GM19025 (cell line): ENCODE measurements around the gene TMC7.
"Not testable (repeated sequence)": the region's sequence is repeated elsewhere in the genome, so short reads cannot be mapped to it uniquely, and the experiment has no call there.

Experiments
- ATAC-seq: cut with Tn5 transposase; IDR thresholded peaks from one replicate; pipeline ENCODE4 v1.9.1; 2021; ENCODE audit warnings: mild to moderate bottlenecking, low read depth, moderate library complexity; ENCODE audit not compliant: unreplicated experiment

Gene TMC7

GRCh38 chr16:18975109-18975508 is 8.6 kb upstream of the TMC7 start:
- ATAC-seq: no peak

- no peak for ATAC-seq
These were observed 3.8 kb upstream of the TMC7 start for GRCh38 chr16:18979936-18980335.

- ATAC-seq: no peak
These were observed 786 bp downstream of the TMC7 start for GRCh38 chr16:18984435-18985005.

GRCh38 chr16:18985256-18985655 is 1.5 kb downstream of the TMC7 start:
- ATAC-seq: not testable (repeated sequence)

DNA sequence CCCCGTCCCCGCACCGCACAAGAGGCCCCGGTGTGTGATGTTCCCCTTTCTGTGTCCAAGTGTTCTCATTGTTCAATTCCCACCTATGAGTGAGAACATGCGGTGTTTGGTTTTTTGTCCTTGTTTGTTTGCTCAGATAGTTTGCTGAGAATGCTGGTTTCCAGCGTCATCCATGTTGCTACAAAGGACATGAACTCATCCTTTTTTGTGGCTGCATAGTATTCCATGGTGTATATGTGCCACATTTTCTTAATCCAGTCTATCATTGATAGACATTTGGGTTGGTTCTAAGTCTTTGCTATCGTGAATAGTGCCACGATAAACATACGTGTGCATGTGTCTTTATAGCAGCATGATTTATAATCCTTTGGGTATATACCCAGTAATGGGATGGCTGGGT is 8.0 kb downstream of the TMC7 start:
- not testable (repeated sequence) for ATAC-seq

GRCh38 chr16:18993531-18993930 is 9.8 kb downstream of the TMC7 start:
- ATAC-seq: not testable (repeated sequence)

- not testable (repeated sequence) for ATAC-seq
These were observed 10.4 kb downstream of the TMC7 start for GRCh38 chr16:18994181-18994580.

DNA sequence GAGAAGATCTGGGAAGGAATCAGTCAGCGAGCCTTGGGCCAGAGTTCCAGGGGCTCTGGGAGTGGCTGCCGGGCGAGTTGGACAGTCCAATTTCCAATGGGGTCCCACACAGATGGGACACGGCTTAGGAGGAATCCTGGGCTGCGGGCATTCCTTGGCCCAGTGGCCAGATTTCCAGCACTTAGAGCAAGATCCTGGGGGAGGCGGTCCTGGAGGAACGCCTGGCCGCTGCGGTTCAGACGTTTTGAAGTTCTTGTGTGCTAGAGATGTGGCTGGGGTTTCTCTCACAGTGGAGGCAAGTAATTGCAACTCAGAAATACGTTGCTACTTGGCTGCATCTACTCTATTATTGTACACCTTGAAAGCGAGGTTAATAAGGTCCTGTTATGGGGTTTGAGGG is 11.7 kb downstream of the TMC7 start:
- not testable (repeated sequence) for ATAC-seq

- not testable (repeated sequence) for ATAC-seq
These were observed 12.8 kb downstream of the TMC7 start for GRCh38 chr16:18996536-18996935.

DNA sequence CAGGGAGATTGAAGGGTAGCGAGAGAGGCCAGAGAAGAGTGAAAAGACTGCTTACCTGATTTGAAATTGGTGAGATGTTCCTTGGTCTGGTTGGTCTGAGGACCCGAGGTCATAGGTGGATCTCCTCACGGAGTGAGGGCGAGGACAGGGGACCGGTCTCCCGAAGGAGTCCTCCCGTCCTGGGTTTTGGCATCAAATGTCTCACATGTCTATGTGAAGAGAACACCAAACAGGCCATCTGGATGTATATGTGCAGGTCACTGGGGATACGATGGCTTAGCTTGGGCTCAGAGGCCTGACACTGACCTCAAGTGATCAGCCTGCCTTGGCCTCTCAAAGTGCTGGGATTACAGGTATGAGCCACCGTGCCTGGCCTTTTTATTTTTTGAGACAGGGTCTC is 13.3 kb downstream of the TMC7 start:
- ATAC-seq: not testable (repeated sequence)

GRCh38 chr16:18999045-18999393 is 15.3 kb downstream of the TMC7 start:
- no peak for ATAC-seq

DNA sequence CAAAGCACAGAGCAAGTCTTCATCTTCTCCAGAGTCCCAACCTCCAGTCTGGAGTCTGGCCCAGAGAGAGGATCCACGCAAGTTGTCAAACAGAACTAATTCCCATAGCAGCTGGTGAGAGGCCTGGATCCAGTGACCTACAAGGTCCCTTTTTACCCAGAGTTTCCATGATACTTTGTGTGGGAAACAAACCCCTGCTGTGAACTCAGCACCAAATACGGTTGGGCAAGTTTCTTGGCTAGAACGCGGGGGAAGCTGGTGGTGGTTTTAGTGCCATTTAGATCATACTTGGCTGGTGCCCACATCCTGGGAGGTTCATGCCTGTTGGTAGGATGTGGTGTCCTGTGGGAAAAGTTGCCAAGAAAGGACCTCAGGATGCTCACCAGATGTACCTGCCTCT is 18.1 kb downstream of the TMC7 start:
- no peak for ATAC-seq

GRCh38 chr16:19003935-19004334 is 20.2 kb downstream of the TMC7 start:
- no peak for ATAC-seq

- ATAC-seq: no peak
These were observed 22.1 kb downstream of the TMC7 start for GRCh38 chr16:19005561-19006445.

DNA sequence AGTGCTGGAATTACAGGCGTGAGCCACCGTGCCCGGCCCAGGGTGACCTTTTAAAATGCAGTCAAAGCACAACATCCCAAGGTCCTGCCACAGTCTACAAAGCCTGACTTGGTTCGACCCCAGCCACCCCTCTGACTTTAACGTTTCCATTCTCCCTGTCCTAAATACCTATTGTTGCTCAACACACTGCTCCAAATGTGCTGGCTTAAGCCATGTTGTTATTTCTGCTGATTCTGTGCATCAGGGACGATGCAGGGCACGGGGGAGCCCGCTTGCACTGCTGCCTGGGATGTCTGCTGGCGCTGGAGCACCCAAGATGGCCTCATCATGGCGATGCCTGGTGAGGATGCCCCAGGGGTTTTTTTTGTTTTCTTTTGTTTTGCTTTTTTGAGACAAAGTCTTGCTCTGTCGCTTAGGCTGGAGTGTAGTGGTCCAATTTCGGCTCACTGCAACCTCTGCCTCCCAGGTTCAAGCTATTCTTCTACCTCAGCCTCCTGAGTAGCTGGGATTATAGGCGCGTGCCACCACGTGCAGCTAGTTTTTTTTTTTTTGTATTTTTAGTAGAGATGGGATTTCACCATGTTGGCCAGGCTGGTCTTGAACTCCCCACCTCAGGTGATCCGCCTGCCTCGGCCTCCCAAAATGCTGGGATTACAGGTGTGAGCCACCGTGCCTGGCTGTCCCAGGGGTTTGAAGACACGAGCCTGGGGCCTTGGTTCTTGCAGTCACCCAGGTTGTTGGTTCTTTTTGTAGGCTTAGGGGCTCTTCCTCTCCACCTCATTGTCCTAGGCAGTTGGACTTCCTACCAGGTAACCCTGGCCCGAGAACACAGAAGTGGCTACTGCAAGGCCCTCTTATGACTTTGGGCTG is 22.9 kb downstream of the TMC7 start:
- no peak for ATAC-seq

DNA sequence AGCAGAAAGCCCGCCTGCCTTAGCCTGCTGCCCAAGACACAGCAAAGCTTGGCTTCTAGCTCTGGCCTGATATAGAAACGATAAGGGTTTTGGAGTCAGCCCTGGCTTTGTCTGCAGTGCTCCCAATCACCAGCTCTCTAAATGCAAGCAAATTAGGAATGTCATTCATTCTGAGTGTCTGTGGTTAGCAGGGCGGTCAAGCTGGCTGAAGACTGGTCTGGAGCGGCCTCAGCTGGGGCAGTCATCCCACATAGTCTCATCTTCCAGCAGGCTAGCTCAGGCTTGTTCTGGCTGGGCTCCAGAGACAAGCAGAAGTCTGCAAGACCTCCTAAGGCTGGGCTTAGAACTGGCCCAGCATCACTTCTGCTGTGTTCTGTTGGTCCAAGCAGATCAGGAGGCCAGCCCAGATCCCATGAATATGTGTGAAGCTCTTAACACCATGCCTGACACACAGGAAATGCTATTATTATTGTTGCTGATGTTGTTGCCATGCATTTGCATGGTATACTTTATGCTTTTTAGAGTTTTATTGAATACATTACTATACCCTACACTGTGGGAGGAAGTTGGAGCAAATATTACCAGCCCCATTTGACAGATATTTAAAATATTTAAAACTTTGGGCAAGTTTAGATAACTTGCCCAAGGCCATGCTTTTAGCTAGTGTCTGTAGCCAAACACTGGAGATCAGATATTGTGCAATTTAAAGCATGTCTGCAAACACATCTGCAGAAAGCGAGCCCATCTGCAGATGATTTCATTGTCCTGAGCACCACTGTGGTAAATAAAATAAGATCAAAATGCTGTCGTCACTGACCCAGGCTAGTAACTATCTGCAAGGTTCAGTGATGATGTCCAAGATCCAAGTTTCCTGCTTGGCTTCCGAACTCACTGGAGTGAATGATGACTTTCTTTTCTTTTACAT is 24.8 kb downstream of the TMC7 start:
- ATAC-seq: no peak

DNA sequence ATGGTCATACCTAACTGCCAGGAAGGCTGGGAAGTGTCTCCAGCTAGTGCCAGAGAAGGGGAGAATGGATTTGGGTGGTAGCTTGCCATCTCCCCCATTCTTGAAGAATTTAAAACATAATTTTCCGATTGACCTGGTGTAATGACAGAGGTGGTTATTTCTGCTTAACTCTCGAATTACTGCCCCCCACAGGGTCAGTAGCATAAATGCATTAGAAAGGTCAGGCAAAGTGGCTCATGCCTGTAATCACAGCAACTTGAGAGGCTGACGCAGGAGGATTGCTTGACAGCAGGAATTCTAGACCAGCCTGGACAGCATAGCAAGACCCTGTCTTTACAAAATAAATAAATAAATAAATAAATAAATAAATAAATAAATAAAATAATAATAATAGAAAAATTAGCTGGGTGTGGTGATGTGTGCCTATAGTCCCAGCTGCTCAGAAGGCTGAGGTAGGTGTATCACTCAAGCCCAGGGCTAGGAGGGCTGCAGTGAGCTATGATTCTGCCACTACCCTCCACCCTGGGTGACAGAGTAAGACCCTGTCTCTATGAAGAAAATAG is 27.5 kb downstream of the TMC7 start:
- ATAC-seq: no peak

DNA sequence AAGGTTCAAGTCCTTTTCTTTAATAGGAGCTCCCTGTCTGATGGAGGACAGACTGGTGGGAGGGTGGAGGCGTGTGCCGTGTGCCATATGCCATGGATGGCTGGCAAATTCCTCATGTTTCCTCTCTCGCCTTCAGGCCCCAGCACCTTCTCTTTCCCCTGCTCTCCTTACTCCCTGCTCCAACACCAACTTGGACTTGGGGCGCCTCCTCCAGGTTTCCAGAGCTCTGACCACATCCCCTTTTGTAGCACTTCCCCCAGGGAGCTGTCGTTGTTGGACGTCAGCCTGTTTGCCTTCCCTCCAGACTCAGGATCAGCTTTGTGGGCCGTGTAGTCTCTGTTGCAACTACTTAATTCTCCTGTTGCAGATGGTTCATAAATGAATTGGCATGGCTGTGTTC is 30.7 kb downstream of the TMC7 start:
- no peak for ATAC-seq

DNA sequence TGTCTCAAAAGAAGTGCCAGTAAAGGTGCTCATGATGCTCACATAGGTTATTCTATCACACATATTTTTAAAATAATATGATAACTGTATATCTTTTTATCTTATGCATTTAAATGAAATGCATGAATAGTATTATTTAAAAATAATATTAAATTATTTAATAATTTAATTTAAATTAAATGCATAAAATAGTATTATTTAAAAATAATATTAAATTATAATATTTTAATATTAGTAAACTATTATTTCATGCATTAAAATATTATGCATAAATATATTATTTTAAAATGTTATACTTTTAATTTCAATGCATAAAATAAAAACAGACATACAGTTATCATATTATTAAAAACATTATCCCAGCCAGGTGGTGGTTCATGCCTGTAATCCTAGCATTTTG is 33.4 kb downstream of the TMC7 start:
- ATAC-seq: no peak

- ATAC-seq: no peak
These were observed 37.0 kb downstream of the TMC7 start for GRCh38 chr16:19020689-19021088.
